Body of pancreas (tissue), 4 donors: ENCODE measurements around the gene USP12. TPM values are rescaled to one million over a fixed set of nuclear protein-coding genes. Genes with fewer than 3 reads are reported as not detected.

Source experiments
- ATAC-seq: fragments of 150-250 bp; one replicate; pipeline ENCODE4 v1.9.1; 2016
- DNase-seq, 4 donors: peaks; one replicate each; pipeline ENCODE4 v3.0.0-alpha.2; 2019
- H3K27ac ChIP-seq, 4 donors: fragments of 200-600 bp; sonication (generic); 1 replicate in 3 of 4; 2 replicates in 1 of 4; pipeline versions ENCODE4 v1.5.1 to v1.6.1; 2016 to 2019; ENCODE audit warnings: mild to moderate bottlenecking in 1 of 4, mixed read lengths in 1 of 4, moderate library complexity in 1 of 4
- H3K27me3 ChIP-seq, 2 donors: fragments of 200-600 bp; sonication (generic); one replicate each; pipeline ENCODE4 v1.6.0; 2016; ENCODE audit warnings: mild to moderate bottlenecking in 1 of 2
- H3K36me3 ChIP-seq, 2 donors: fragments of 200-600 bp; sonication (generic); replicated peaks in 1 of 2; 2 replicates each; pipeline ENCODE4 v1.5.1; 2016; ENCODE audit warnings: low read depth in 2 of 2; ENCODE audit not compliant: insufficient read depth in 1 of 2
- H3K4me1 ChIP-seq: fragments of 200-600 bp; sonication (generic); one replicate; pipeline ENCODE4 v1.6.0; 2016
- H3K4me3 ChIP-seq, 2 donors: fragments of 200-600 bp; sonication (generic); 1 replicate in 1 of 2; 2 replicates in 1 of 2; pipeline ENCODE4 v1.5.1; 2016 to 2019
- H3K9me3 ChIP-seq, 3 donors: fragments of 200-600 bp; sonication (generic); 1 replicate in 2 of 3; 2 replicates in 1 of 3; pipeline ENCODE4 v1.5.1; 2016
- POLR2A ChIP-seq, 3 donors: fragments of 450-650 bp; IDR thresholded peaks; one replicate each; pipeline ENCODE4 v1.6.1; 2016; ENCODE audit warnings: antibody characterized with exemption in 3 of 3, mild to moderate bottlenecking in 2 of 3
- WGBS, 2 donors: methylation state at CpG; one replicate each; pipeline ENCODE4 v1.1.5; 2017; 5-methylcytosine and 5-hydroxymethylcytosine counted together
- intact Hi-C: fragments of 100-400 bp; cut with DNase I; formaldehyde crosslinking; loops from one replicate; pipeline ENCODE4 v1.15.1; 2023
- total RNA-seq, 2 donors: library from RNA; depleted of rRNA; stranded (reverse); fragments of >200 nt; gene quantifications; one replicate each; pipeline ENCODE4 v1.1.0, GENCODE V29; 2016
- TF ChIP-seq, protein P1 (sequence below), 7 experiments: fragments of 450-650 bp in 4 of 7; fragments of 200-600 bp in 3 of 7; sonication (generic) in 3 of 7; IDR thresholded peaks; one replicate each; pipeline ENCODE4 v1.5.1; 2016 to 2019; ENCODE audit warnings: antibody characterized with exemption in 7 of 7

The USP12 gene
- total RNA-seq, 2 donors from 2014 or later = 12.9 to 16.9 TPM

DNA sequence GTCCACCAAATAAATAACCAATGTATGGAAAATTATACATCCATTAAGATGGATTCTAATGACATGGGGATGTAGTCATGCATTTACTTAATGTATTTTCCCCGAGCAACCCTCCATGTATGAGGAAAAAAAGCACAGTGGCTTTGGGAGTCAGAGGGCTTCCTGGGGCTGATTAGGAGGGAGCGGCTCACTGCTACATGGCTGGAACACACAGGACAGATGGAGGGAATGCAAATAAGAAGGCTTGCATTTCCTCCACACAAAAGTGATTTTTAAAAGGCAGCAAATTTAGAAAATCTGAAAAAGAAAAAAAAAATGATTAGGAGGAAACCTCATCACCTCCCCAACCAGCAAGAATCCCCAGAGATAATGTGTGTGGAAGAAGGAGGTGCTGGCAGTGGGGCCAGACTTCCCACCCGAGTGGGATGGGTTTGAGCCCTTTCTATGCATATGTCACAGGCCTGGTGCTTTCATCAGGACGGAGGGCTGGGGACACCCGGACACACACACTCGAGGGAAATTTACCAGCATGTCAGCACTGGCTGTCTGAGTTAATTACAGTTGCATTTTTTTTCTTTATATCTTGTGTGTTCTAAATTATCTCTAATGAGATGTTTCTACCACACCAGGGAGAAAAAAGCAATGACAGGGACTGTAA, 118.9 kb downstream of the USP12 start:
- Histone ChIP-seq H3K4me3 (no peak overlapping the region), H3K27me3 (no peaks in the 10 kb centered on the region), H3K9me3 (no peaks in the 10 kb centered on the region), H3K36me3 (no peaks in the 10 kb centered on the region), H3K27ac (no peak overlapping the region), H3K4me1 (no peaks in the 10 kb centered on the region)
- no peak for TF ChIP-seq POLR2A (IDR thresholded peaks at IDR 0.05)
- TF ChIP-seq, protein P1, sequence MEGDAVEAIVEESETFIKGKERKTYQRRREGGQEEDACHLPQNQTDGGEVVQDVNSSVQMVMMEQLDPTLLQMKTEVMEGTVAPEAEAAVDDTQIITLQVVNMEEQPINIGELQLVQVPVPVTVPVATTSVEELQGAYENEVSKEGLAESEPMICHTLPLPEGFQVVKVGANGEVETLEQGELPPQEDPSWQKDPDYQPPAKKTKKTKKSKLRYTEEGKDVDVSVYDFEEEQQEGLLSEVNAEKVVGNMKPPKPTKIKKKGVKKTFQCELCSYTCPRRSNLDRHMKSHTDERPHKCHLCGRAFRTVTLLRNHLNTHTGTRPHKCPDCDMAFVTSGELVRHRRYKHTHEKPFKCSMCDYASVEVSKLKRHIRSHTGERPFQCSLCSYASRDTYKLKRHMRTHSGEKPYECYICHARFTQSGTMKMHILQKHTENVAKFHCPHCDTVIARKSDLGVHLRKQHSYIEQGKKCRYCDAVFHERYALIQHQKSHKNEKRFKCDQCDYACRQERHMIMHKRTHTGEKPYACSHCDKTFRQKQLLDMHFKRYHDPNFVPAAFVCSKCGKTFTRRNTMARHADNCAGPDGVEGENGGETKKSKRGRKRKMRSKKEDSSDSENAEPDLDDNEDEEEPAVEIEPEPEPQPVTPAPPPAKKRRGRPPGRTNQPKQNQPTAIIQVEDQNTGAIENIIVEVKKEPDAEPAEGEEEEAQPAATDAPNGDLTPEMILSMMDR (IDR thresholded peaks at IDR 0.05) = no peak
- DNase-seq (no peak), ATAC-seq (no peak)
- intact Hi-C loops = no loop called here
- 42 to 52% methylated on average over 6 of the region's 6 CpGs for WGBS, 2 donors

DNA sequence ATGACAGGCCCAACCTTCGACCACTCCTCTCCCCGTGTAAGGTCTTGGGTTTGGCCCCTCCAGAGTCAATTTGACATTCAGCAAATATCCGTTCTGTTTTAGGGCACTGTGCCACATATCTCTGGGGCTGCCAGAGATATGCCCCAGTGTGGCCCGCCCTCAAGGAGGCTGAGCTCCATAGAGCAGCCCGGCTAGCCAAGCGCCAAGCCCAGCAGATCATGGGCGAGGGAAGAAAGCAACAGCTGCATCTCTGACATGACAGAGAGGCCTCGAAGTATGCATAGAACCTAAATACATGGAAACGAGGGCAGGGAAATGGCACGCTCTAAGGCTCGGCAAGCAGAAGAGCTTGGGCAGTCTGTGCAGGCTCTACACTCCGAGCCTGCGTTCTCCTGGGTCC, 124.5 kb downstream of the USP12 start:
- Histone ChIP-seq H3K27ac (no peak overlapping the region), H3K9me3 (no peaks in the 10 kb centered on the region), H3K36me3 (no peaks in the 10 kb centered on the region), H3K27me3 (no peaks in the 10 kb centered on the region), H3K4me3 (no peak overlapping the region), H3K4me1 (no peaks in the 10 kb centered on the region)
- DNase-seq (no peak), ATAC-seq (no peak)
- intact Hi-C loops = no loop called here
- 77 to 81% methylated on average over 13 of the region's 13 CpGs for WGBS, 2 donors
- TF ChIP-seq, protein P1 (IDR thresholded peaks at IDR 0.05) = no peak
- TF ChIP-seq POLR2A (IDR thresholded peaks at IDR 0.05) = no peak

DNA sequence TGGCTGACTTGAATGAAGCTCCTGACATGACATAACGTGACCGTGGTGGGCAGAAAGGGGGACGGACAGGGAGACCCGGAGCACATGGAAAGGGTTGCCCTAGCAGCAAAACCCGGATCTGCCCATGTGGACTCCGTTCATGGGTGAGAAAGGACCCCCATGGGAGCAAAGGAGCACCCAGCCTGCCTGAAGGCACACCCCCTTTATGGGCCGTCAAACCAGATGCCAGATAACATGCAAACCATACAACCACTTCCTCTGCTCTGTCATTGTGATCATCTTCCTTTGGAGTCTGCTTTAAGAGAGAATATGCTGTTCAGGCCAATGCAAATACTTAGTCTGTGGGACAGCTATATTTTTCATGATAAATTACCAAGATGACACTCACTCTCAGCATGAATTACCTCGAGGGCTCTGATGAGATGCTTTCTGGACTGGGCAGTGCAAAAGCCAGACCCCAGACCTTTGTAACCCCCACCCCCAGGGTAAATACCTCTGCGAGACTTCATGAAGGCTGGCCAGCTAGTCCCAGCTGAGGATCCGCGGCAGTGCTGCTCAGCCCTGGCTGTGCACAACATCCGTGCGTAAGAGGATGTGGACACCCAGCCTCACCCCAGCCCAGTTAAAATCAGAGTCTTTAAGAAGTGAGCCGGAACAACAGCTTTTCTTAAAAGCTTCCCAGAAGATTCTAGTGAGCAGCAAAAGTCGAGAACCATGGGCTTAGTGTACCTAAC, 126.6 kb downstream of the USP12 start:
- Histone ChIP-seq H3K27ac (no peak overlapping the region), H3K4me3 (no peak overlapping the region), H3K27me3 (no peaks in the 10 kb centered on the region), H3K9me3 (no peaks in the 10 kb centered on the region), H3K4me1 (no peaks in the 10 kb centered on the region), H3K36me3 (no peaks in the 10 kb centered on the region)
- 77 to 78% methylated on average over 14 to 15 of the region's 15 CpGs for WGBS, 2 donors
- no peak for TF ChIP-seq POLR2A (IDR thresholded peaks at IDR 0.05)
- TF ChIP-seq, protein P1 (IDR thresholded peaks at IDR 0.05) = no peak
- DNase-seq = no peak
- intact Hi-C loops = no loop called here
- no peak for ATAC-seq

DNA sequence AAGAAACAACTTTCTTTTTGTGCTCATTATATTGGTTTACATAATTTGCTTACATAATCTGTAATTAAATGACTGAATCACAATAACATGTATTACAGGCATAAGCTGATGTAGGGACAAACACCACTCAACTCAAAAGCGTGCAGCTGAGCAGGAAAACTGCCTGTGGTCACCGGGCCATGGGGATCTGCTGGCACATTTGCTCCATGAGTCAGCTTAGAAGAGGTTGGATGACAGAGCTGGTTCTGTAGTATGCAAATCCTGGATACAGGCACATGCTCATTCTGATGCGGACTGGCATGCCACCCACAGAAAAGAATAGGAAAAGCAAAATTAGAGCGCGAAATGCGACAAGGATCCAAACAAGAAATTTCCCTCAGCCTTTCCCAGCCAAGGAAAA, 128.6 kb downstream of the USP12 start:
- intact Hi-C loops = no loop called here
- TF ChIP-seq, protein P1 (IDR thresholded peaks at IDR 0.05) = no peak
- TF ChIP-seq POLR2A (IDR thresholded peaks at IDR 0.05) = no peak
- no peaks in the 10 kb centered on the region for H3K36me3 ChIP-seq
- no peak for ATAC-seq
- DNase-seq = peak in 1 of 4 donors; percentile 22
- H3K9me3 ChIP-seq = no peaks in the 10 kb centered on the region
- H3K4me3 ChIP-seq = no peak overlapping the region
- H3K27ac ChIP-seq = no peak overlapping the region
- no peaks in the 10 kb centered on the region for H3K27me3 ChIP-seq
- 56 to 59% methylated on average over 6 of the region's 6 CpGs for WGBS, 2 donors
- no peaks in the 10 kb centered on the region for H3K4me1 ChIP-seq
